NB4 (cell line): ENCODE measurements around the gene TNPO2.
A peak's percentile ranks its signal among the peaks of the same experiment; 100 is the strongest.

Experiments used
- DNase-seq: peaks from one replicate; pipeline ENCODE4 v3.0.0; 2010; ENCODE audit warnings: low read depth
- H3K4me3 ChIP-seq: one replicate; pipeline ENCODE4 v1.5.1; 2011; ENCODE audit warnings: mild to moderate bottlenecking, low read depth, low read length, moderate library complexity
- CTCF ChIP-seq: IDR thresholded peaks from one replicate; pipeline ENCODE4 v1.5.1; 2012; ENCODE audit warnings: low read depth, low read length
- MAX ChIP-seq: IDR thresholded peaks from 2 replicates; pipeline ENCODE4 v1.6.1; 2011; ENCODE audit warnings: low read depth, low read length
- MYC ChIP-seq: IDR thresholded peaks from 2 replicates; pipeline ENCODE4 v1.6.1; 2011; ENCODE audit warnings: low read depth, low read length
- POLR2A ChIP-seq: IDR thresholded peaks from 2 replicates; pipeline ENCODE4 v1.6.1; 2011; ENCODE audit warnings: mild to moderate bottlenecking; ENCODE audit not compliant: insufficient read length; ENCODE audit errors: extremely low read depth

The TNPO2 gene

GRCh38 chr19:12695997-12696365, 27.8 kb downstream of the TNPO2 start:
- DNase-seq: no peak
- TF ChIP-seq MAX (no peak), POLR2A (no peak), CTCF (no peak), MYC (no peak)
- H3K4me3 ChIP-seq: peak overlapping the region; percentile 81

GRCh38 chr19:12695514-12695913, 28.2 kb downstream of the TNPO2 start:
- TF ChIP-seq MYC (no peak), POLR2A (no peak), MAX (no peak), CTCF (no peak)
- H3K4me3 ChIP-seq: peak overlapping the region; percentile 81
- no peak for DNase-seq

GRCh38 chr19:12695096-12695495, 28.6 kb downstream of the TNPO2 start:
- TF ChIP-seq MAX: no peak
- no peak for TF ChIP-seq POLR2A
- TF ChIP-seq MYC: no peak
- TF ChIP-seq CTCF: no peak

GRCh38 chr19:12694641-12695040, 29.1 kb downstream of the TNPO2 start:
- TF ChIP-seq MYC (no peak), MAX (no peak), POLR2A (no peak), CTCF (no peak)
- DNase-seq: no peak
- H3K4me3 ChIP-seq: no peak overlapping the region

More at GRCh38 chr19:12695096-12695495, 28.6 kb downstream of the TNPO2 start:
- peak; percentile 42 for DNase-seq
- peak overlapping the region; percentile 81 for H3K4me3 ChIP-seq

- TF ChIP-seq MAX (no peak), MYC (no peak), POLR2A (no peak), CTCF (no peak)
- no peak for DNase-seq
- no peak overlapping the region for H3K4me3 ChIP-seq
Measured at GRCh38 chr19:12692960-12693359, 30.8 kb downstream of the TNPO2 start.
